ENCODE data around the gene IRAK2.

DNA sequence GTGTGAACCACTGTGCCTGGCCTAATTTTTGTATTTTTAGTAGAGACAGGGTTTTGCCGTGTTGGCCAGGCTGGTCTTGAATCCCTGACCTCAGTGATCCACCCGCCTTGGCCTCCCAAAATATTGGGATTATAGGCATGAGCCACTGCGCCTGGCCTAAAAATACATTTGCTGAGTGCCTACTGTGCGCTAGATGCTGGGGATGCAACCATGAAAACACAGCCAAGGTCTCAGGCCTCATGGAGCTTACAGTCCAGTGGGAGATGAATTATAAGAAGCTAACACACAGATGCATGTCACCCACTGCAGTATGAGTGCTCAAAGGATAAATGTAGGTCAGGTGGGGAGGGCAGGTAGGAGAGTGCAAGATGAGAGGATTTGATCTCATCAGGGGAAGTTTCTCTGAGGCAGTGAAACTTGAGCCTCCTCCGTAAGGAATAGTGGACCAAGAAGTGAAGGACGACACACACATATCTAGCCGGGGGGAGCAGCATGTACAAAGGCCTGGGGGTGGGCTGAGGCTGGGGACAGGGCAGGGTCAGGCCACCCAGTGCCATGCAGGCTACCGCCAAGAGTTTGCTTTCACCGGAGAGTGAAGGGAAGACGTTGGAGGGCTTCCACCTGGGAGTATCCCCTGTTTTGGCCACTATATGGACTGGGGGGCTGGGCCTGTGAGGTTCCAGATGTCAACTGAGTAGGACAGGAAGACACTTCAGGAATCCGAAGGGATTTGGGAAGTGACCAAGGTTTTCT is 24.3 kb downstream of the IRAK2 start:
- no peak for TF ChIP-seq POLR2A (IDR thresholded peaks at IDR 0.05)
- TF ChIP-seq, protein P1, sequence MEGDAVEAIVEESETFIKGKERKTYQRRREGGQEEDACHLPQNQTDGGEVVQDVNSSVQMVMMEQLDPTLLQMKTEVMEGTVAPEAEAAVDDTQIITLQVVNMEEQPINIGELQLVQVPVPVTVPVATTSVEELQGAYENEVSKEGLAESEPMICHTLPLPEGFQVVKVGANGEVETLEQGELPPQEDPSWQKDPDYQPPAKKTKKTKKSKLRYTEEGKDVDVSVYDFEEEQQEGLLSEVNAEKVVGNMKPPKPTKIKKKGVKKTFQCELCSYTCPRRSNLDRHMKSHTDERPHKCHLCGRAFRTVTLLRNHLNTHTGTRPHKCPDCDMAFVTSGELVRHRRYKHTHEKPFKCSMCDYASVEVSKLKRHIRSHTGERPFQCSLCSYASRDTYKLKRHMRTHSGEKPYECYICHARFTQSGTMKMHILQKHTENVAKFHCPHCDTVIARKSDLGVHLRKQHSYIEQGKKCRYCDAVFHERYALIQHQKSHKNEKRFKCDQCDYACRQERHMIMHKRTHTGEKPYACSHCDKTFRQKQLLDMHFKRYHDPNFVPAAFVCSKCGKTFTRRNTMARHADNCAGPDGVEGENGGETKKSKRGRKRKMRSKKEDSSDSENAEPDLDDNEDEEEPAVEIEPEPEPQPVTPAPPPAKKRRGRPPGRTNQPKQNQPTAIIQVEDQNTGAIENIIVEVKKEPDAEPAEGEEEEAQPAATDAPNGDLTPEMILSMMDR (IDR thresholded peaks at IDR 0.05), result no peak
